HEK293 (cell line): ENCODE measurements around the gene RAPGEF5.

Source experiments
- CTCF ChIA-PET: fragments of 350-600 bp; formaldehyde crosslinking; extraction: SDS; loops from one replicate; lab custom pipeline; 2021; ENCODE audit warnings: antibody characterized with exemption; lab: Yijun Ruan, JAX
- POLR2A ChIA-PET: fragments of 300-600 bp; formaldehyde crosslinking; extraction: SDS; loops from one replicate; lab custom pipeline; 2020; ENCODE audit warnings: antibody characterized with exemption, inconsistent platforms; lab: Yijun Ruan, JAX
- H3K27ac ChIP-seq: fragments of 200-500 bp; sonication (Bioruptor generic); 2 replicates; pipeline ENCODE4 v1.5.1; 2014; ENCODE audit warnings: low read depth, low read length, control low read depth, inconsistent platforms; ENCODE audit errors: extremely low read depth
- H3K36me3 ChIP-seq, 2 experiments: fragments of 200-500 bp in 1 of 2; sonication (Bioruptor generic) in 1 of 2; 1 replicate in 1 of 2; 2 replicates in 1 of 2; pipeline ENCODE4 v1.5.1; 2014 to 2017; ENCODE audit warnings: inconsistent platforms in 2 of 2, low read length in 2 of 2; ENCODE audit not compliant: control insufficient read depth in 2 of 2, insufficient read depth in 1 of 2
- H3K4me1 ChIP-seq: fragments of 200-500 bp; sonication (Bioruptor generic); 2 replicates; pipeline ENCODE4 v1.5.1; 2014; ENCODE audit warnings: mild to moderate bottlenecking, low read length, inconsistent platforms; ENCODE audit not compliant: control insufficient read depth, insufficient read depth
- H3K4me3 ChIP-seq: 2 replicates; pipeline ENCODE4 v1.5.1; 2011; ENCODE audit warnings: low read depth, mild to moderate bottlenecking, control low read depth, low read length, moderate library complexity
- H3K9me3 ChIP-seq: fragments of 200-500 bp; sonication (Bioruptor generic); 2 replicates; pipeline ENCODE4 v1.5.1; 2014; ENCODE audit warnings: low read depth, low read length, inconsistent platforms; ENCODE audit not compliant: control insufficient read depth, insufficient read depth
- AEBP2 ChIP-seq: fragments of 450-650 bp; formaldehyde crosslinking; IDR thresholded peaks from 2 replicates; pipeline ENCODE4 v1.5.1; 2016; ENCODE audit warnings: missing biosample characterization, missing genetic modification characterization, borderline replicate concordance
- GLIS2 ChIP-seq: fragments of 450-650 bp; formaldehyde crosslinking; IDR thresholded peaks from 2 replicates; pipeline ENCODE4 v1.5.1; 2016; ENCODE audit warnings: missing biosample characterization, missing genetic modification characterization
- KLF10 ChIP-seq: fragments of 450-650 bp; IDR thresholded peaks from 2 replicates; pipeline ENCODE4 v1.5.1; 2018; ENCODE audit warnings: missing biosample characterization, mild to moderate bottlenecking, missing genetic modification characterization
- MZF1 ChIP-seq: fragments of 450-650 bp; formaldehyde crosslinking; IDR thresholded peaks from 2 replicates; pipeline ENCODE4 v1.5.1; 2017; ENCODE audit warnings: missing biosample characterization, missing genetic modification characterization, borderline replicate concordance
- OVOL3 ChIP-seq: fragments of 450-650 bp; formaldehyde crosslinking; IDR thresholded peaks from 2 replicates; pipeline ENCODE4 v1.5.1; 2016; ENCODE audit warnings: missing biosample characterization, missing genetic modification characterization
- PRDM6 ChIP-seq: fragments of 450-650 bp; formaldehyde crosslinking; IDR thresholded peaks from 2 replicates; pipeline ENCODE4 v1.5.1; 2017; ENCODE audit warnings: missing biosample characterization, missing genetic modification characterization
- SCRT1 ChIP-seq: fragments of 450-650 bp; formaldehyde crosslinking; IDR thresholded peaks from 2 replicates; pipeline ENCODE4 v1.5.1; 2016; ENCODE audit warnings: missing biosample characterization, missing genetic modification characterization, borderline replicate concordance
- ZBTB20 ChIP-seq: fragments of 450-650 bp; formaldehyde crosslinking; IDR thresholded peaks from 2 replicates; pipeline ENCODE4 v1.5.1; 2016; ENCODE audit warnings: missing biosample characterization, missing genetic modification characterization
- ZFHX2 ChIP-seq: fragments of 450-650 bp; formaldehyde crosslinking; conservative IDR thresholded peaks from 2 replicates; pipeline ENCODE4 v1.5.1; 2016; ENCODE audit warnings: missing biosample characterization, missing genetic modification characterization
- ZFP41 ChIP-seq: fragments of 450-650 bp; formaldehyde crosslinking; IDR thresholded peaks from 2 replicates; pipeline ENCODE4 v1.5.1; 2016; ENCODE audit warnings: missing biosample characterization, missing genetic modification characterization, borderline replicate concordance
- ZNF114 ChIP-seq: fragments of 450-650 bp; formaldehyde crosslinking; IDR thresholded peaks from 2 replicates; pipeline ENCODE4 v1.5.0; 2017; ENCODE audit warnings: missing biosample characterization, missing genetic modification characterization
- ZNF184 ChIP-seq: fragments of 450-650 bp; IDR thresholded peaks from 2 replicates; pipeline ENCODE4 v1.5.1; 2018; ENCODE audit warnings: missing biosample characterization, mild to moderate bottlenecking, missing genetic modification characterization
- ZNF366 ChIP-seq: fragments of 450-650 bp; formaldehyde crosslinking; conservative IDR thresholded peaks from 2 replicates; pipeline ENCODE4 v1.5.1; 2016; ENCODE audit warnings: missing biosample characterization, missing genetic modification characterization
- ZNF488 ChIP-seq: fragments of 450-650 bp; formaldehyde crosslinking; IDR thresholded peaks from 2 replicates; pipeline ENCODE4 v1.5.1; 2016; ENCODE audit warnings: missing biosample characterization, missing genetic modification characterization
- ZNF561 ChIP-seq: fragments of 450-650 bp; IDR thresholded peaks from 2 replicates; pipeline ENCODE4 v1.5.1; 2018; ENCODE audit warnings: missing biosample characterization, missing genetic modification characterization, borderline replicate concordance
- ZNF660 ChIP-seq: fragments of 450-650 bp; IDR thresholded peaks from 2 replicates; pipeline ENCODE4 v1.5.1; 2018; ENCODE audit warnings: missing biosample characterization, mild to moderate bottlenecking, missing genetic modification characterization
- ZNF76 ChIP-seq: fragments of 450-650 bp; formaldehyde crosslinking; IDR thresholded peaks from 2 replicates; pipeline ENCODE4; 2016; ENCODE audit warnings: low read depth, missing biosample characterization, missing genetic modification characterization, borderline replicate concordance
- TF ChIP-seq, protein P1 (sequence below): IDR thresholded peaks from 2 replicates; pipeline ENCODE4 v1.6.1; 2011; ENCODE audit warnings: mild to moderate bottlenecking, low read depth, low read length, borderline replicate concordance
- TF ChIP-seq, protein P2 (sequence below): fragments of 450-650 bp; formaldehyde crosslinking; IDR thresholded peaks from 2 replicates; pipeline ENCODE4 v1.5.1; 2017; ENCODE audit warnings: missing biosample characterization, missing genetic modification characterization
- TF ChIP-seq, protein P3 (sequence below): fragments of 450-650 bp; formaldehyde crosslinking; IDR thresholded peaks from 2 replicates; pipeline ENCODE4 v1.5.1; 2017; ENCODE audit warnings: missing biosample characterization, mild to moderate bottlenecking, missing genetic modification characterization, moderate library complexity

Gene RAPGEF5

GRCh38 chr7:22325671-22326070, 31.3 kb downstream of the RAPGEF5 start:
- H3K27ac ChIP-seq = no peak overlapping the region
- POLR2A ChIA-PET = no interaction called here
- no peaks in the 10 kb centered on the region for H3K36me3 ChIP-seq
- TF ChIP-seq PRDM6 (tag by site-specific recombination) (peak; percentile 67), ZNF488 (tag by site-specific recombination) (no peak), ZNF366 (tag by site-specific recombination) (peak; percentile 29; the same call in 1 of the 2 replicates)
- TF ChIP-seq, all 188 proteins: peak for 2
- H3K4me1 ChIP-seq = peaks cover 25% of the 10 kb centered on the region
- no peaks in the 10 kb centered on the region for H3K9me3 ChIP-seq
- CTCF ChIA-PET = interaction anchor here (0.6 kb wide), 1 partner anchor 120 kb away, joined by 3 read pairs; no protein-coding TSS in a partner anchor
- H3K4me3 ChIP-seq = no peak overlapping the region

GRCh38 chr7:22323714-22324113, 33.2 kb downstream of the RAPGEF5 start:
- Histone ChIP-seq H3K27ac (no peak overlapping the region), H3K4me3 (no peak overlapping the region), H3K9me3 (no peaks in the 10 kb centered on the region), H3K36me3 (no peaks in the 10 kb centered on the region), H3K4me1 (peaks cover 22% of the 10 kb centered on the region)
- TF ChIP-seq ZNF660 (tag by site-specific recombination) = no peak
- TF ChIP-seq, protein P1, sequence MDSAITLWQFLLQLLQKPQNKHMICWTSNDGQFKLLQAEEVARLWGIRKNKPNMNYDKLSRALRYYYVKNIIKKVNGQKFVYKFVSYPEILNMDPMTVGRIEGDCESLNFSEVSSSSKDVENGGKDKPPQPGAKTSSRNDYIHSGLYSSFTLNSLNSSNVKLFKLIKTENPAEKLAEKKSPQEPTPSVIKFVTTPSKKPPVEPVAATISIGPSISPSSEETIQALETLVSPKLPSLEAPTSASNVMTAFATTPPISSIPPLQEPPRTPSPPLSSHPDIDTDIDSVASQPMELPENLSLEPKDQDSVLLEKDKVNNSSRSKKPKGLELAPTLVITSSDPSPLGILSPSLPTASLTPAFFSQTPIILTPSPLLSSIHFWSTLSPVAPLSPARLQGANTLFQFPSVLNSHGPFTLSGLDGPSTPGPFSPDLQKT = no peak
- no peak for TF ChIP-seq ZFHX2 (tag by site-specific recombination)
- no peak for TF ChIP-seq SCRT1 (tag by site-specific recombination)
- no peak for TF ChIP-seq ZFP41
- no peak for TF ChIP-seq MZF1 (tag by site-specific recombination)
- TF ChIP-seq ZNF184 (tag by site-specific recombination) = no peak
- no peak for TF ChIP-seq KLF10 (tag by site-specific recombination)
- TF ChIP-seq, protein P2, sequence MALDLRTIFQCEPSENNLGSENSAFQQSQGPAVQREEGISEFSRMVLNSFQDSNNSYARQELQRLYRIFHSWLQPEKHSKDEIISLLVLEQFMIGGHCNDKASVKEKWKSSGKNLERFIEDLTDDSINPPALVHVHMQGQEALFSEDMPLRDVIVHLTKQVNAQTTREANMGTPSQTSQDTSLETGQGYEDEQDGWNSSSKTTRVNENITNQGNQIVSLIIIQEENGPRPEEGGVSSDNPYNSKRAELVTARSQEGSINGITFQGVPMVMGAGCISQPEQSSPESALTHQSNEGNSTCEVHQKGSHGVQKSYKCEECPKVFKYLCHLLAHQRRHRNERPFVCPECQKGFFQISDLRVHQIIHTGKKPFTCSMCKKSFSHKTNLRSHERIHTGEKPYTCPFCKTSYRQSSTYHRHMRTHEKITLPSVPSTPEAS (tag by site-specific recombination) = no peak
- no peak for TF ChIP-seq ZBTB20 (tag by site-specific recombination)
- TF ChIP-seq, protein P3, sequence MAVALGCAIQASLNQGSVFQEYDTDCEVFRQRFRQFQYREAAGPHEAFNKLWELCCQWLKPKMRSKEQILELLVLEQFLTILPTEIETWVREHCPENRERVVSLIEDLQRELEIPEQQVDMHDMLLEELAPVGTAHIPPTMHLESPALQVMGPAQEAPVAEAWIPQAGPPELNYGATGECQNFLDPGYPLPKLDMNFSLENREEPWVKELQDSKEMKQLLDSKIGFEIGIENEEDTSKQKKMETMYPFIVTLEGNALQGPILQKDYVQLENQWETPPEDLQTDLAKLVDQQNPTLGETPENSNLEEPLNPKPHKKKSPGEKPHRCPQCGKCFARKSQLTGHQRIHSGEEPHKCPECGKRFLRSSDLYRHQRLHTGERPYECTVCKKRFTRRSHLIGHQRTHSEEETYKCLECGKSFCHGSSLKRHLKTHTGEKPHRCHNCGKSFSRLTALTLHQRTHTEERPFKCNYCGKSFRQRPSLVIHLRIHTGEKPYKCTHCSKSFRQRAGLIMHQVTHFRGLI (tag by site-specific recombination) = no peak
- no peak for TF ChIP-seq GLIS2 (tag by site-specific recombination)
- ChIA-PET POLR2A (no interaction called here), CTCF (no interaction called here)

GRCh38 chr7:22320416-22320815, 36.5 kb downstream of the RAPGEF5 start:
- no peak overlapping the region for H3K4me3 ChIP-seq
- TF ChIP-seq AEBP2 (tag by site-specific recombination) (no peak), ZNF76 (tag by site-specific recombination) (no peak), ZNF114 (tag by site-specific recombination) (no peak), ZNF561 (tag by site-specific recombination) (no peak), OVOL3 (tag by site-specific recombination) (no peak)
- TF ChIP-seq, all 188 proteins: peak for 0
- ChIA-PET POLR2A (no interaction called here), CTCF (interaction anchor here (1.3 kb wide), 1 partner anchor 132 kb away, joined by 5 read pairs; no protein-coding TSS in a partner anchor)
- Histone ChIP-seq H3K9me3 (no peaks in the 10 kb centered on the region), H3K4me1 (peaks cover 15% of the 10 kb centered on the region; the same call in 1 of the 2 replicates), H3K27ac (no peak overlapping the region), H3K36me3 (no peaks in the 10 kb centered on the region)
